IMR-90 (cell line): ENCODE data around the gene AGK. TPM values are rescaled to one million over a fixed set of nuclear protein-coding genes. Genes with fewer than 3 reads are reported as not detected.

Experiments used
- ATAC-seq: fragments of 200-7000 bp; cut with Tn5 transposase; 2 replicates; pipeline ENCODE4 v1.9.1; 2020; ENCODE audit warnings: low read depth, mild to moderate bottlenecking, moderate library complexity
- BruUV-seq: library from RNA; stranded (reverse); fragments of 400-500 nt; replicated peaks from 2 replicates; lab custom pipeline; 2021; lab: Mats Ljungman, UMichigan
- CTCF ChIA-PET: fragments of 300-600 bp; formaldehyde crosslinking; extraction: SDS; loops from one replicate; lab custom pipeline; 2021; ENCODE audit warnings: antibody characterized with exemption; lab: Yijun Ruan, JAX
- POLR2A ChIA-PET: fragments of 300-600 bp; sonication (Branson Sonifier 250); formaldehyde crosslinking; loops from one replicate; lab custom pipeline; 2022; ENCODE audit warnings: antibody characterized with exemption; ENCODE audit not compliant: unreplicated experiment; lab: Charles Lee
- DNase-seq: peaks from one replicate; pipeline ENCODE4 v3.0.0; 2013
- H2AFZ ChIP-seq: replicated peaks from 2 replicates; pipeline ENCODE3; 2013; ENCODE audit warnings: low read length, mild to moderate bottlenecking; ENCODE audit not compliant: poor library complexity
- H2AK5ac ChIP-seq: 2 replicates; pipeline ENCODE4 v1.6.1; 2013; ENCODE audit warnings: low read depth, low read length, inconsistent platforms
- H2AK9ac ChIP-seq: replicated peaks from 2 replicates; pipeline ENCODE3; 2013; ENCODE audit warnings: mild to moderate bottlenecking, low read depth, low read length, moderate library complexity; ENCODE audit not compliant: poor library complexity
- H2BK120ac ChIP-seq: 2 replicates; pipeline ENCODE4 v1.6.1; 2013; ENCODE audit warnings: low read depth, low read length, inconsistent platforms
- H2BK15ac ChIP-seq: 3 replicates; pipeline ENCODE4 v1.6.1; 2013; ENCODE audit warnings: low read depth, low read length, inconsistent platforms
- H2BK20ac ChIP-seq: 2 replicates; pipeline ENCODE4 v1.6.1; 2013; ENCODE audit warnings: low read depth, mild to moderate bottlenecking, inconsistent platforms, low read length, moderate library complexity
- H2BK5ac ChIP-seq: 2 replicates; pipeline ENCODE4 v1.6.1; 2013; ENCODE audit warnings: mild to moderate bottlenecking, low read depth, low read length, inconsistent platforms; ENCODE audit not compliant: poor library complexity, severe bottlenecking
- H3K14ac ChIP-seq: replicated peaks from 2 replicates; pipeline ENCODE4 v1.6.1; 2013; ENCODE audit warnings: low read depth, low read length, inconsistent platforms
- H3K18ac ChIP-seq: 2 replicates; pipeline ENCODE4 v1.6.1; 2013; ENCODE audit warnings: low read depth, low read length, control low read depth
- H3K23ac ChIP-seq: 2 replicates; pipeline ENCODE4 v1.6.1; 2013; ENCODE audit warnings: low read depth, low read length, inconsistent platforms
- H3K27ac ChIP-seq: 2 replicates; pipeline ENCODE4 v1.5.1; 2013; ENCODE audit warnings: mild to moderate bottlenecking, control low read depth, low read length; ENCODE audit not compliant: insufficient read depth
- H3K27me3 ChIP-seq: 2 replicates; pipeline ENCODE4 v1.6.1; 2013; ENCODE audit warnings: low read length; ENCODE audit not compliant: control insufficient read depth, insufficient read depth
- H3K36me3 ChIP-seq: 2 replicates; pipeline ENCODE4 v1.6.1; 2013; ENCODE audit warnings: low read length, mixed read lengths; ENCODE audit not compliant: control insufficient read depth, insufficient read depth
- H3K4ac ChIP-seq: 2 replicates; pipeline ENCODE4 v1.6.1; 2013; ENCODE audit warnings: low read depth, low read length, inconsistent platforms
- H3K4me1 ChIP-seq: 2 replicates; pipeline ENCODE4 v1.6.1; 2013; ENCODE audit warnings: low read length, mixed read lengths; ENCODE audit not compliant: control insufficient read depth, insufficient read depth
- H3K4me2 ChIP-seq: 2 replicates; pipeline ENCODE4 v1.6.1; 2013; ENCODE audit warnings: low read depth, mild to moderate bottlenecking, control low read depth, low read length, moderate library complexity
- H3K4me3 ChIP-seq: 2 replicates; pipeline ENCODE4 v1.5.1; 2013; ENCODE audit warnings: low read depth, mild to moderate bottlenecking, control low read depth, low read length, moderate library complexity; ENCODE audit not compliant: insufficient read depth
- H3K56ac ChIP-seq: 2 replicates; pipeline ENCODE4 v1.6.1; 2013; ENCODE audit warnings: low read length, inconsistent platforms; ENCODE audit not compliant: insufficient read depth; ENCODE audit errors: extremely low read depth
- H3K79me1 ChIP-seq, 2 experiments: 2 replicates each; pipeline ENCODE4 v1.6.1; 2013; ENCODE audit warnings: low read length in 2 of 2, inconsistent platforms in 1 of 2, low read depth in 1 of 2
- H3K9ac ChIP-seq: 2 replicates; pipeline ENCODE4 v1.6.1; 2013; ENCODE audit warnings: low read depth, low read length, control low read depth
- H3K9me1 ChIP-seq: 2 replicates; pipeline ENCODE4 v1.6.1; 2013; ENCODE audit warnings: low read length, inconsistent platforms; ENCODE audit not compliant: insufficient read depth
- H3K9me3 ChIP-seq: 2 replicates; pipeline ENCODE4 v1.6.1; 2013; ENCODE audit warnings: low read length; ENCODE audit not compliant: control insufficient read depth, insufficient read depth
- H4K20me1 ChIP-seq: 2 replicates; pipeline ENCODE4 v1.6.1; 2013; ENCODE audit warnings: low read length, inconsistent platforms; ENCODE audit not compliant: insufficient read depth
- H4K5ac ChIP-seq: 2 replicates; pipeline ENCODE4 v1.6.1; 2013; ENCODE audit warnings: mild to moderate bottlenecking, low read depth, low read length, control low read depth
- H4K8ac ChIP-seq, 2 experiments: 2 replicates each; pipeline ENCODE4 v1.6.1; 2013; ENCODE audit warnings: low read depth in 2 of 2, low read length in 2 of 2, control low read depth in 1 of 2, inconsistent platforms in 1 of 2
- H4K91ac ChIP-seq: 2 replicates; pipeline ENCODE4 v1.6.1; 2013; ENCODE audit warnings: low read depth, low read length, inconsistent platforms; ENCODE audit not compliant: insufficient read depth
- CEBPB ChIP-seq: IDR thresholded peaks from 2 replicates; pipeline ENCODE4 v1.6.1; 2012; ENCODE audit warnings: low read depth, low read length, improper control_type of control experiment
- CHD1 ChIP-seq: IDR thresholded peaks from 2 replicates; pipeline ENCODE4 v1.6.1; 2012; ENCODE audit warnings: low read depth, low read length, improper control_type of control experiment
- ELK1 ChIP-seq: fragments of 150-350 bp; IDR thresholded peaks from 2 replicates; pipeline ENCODE4 v1.6.1; 2016; ENCODE audit warnings: low read depth, mild to moderate bottlenecking, low read length, moderate library complexity, borderline replicate concordance
- MAFK ChIP-seq: IDR thresholded peaks from 2 replicates; pipeline ENCODE4 v1.6.1; 2012; ENCODE audit warnings: low read depth, low read length, improper control_type of control experiment
- NFE2L2 ChIP-seq: fragments of 150-350 bp; IDR thresholded peaks from 2 replicates; pipeline ENCODE4 v1.6.1; 2016; ENCODE audit warnings: low read depth, mild to moderate bottlenecking, low read length
- POLR2A ChIP-seq: IDR thresholded peaks from 2 replicates; pipeline ENCODE4 v1.6.1; 2012; ENCODE audit warnings: mild to moderate bottlenecking, low read depth, low read length
- RFX5 ChIP-seq: IDR thresholded peaks from 2 replicates; pipeline ENCODE4 v1.8.0; 2012; ENCODE audit warnings: low read depth, mild to moderate bottlenecking, low read length, moderate library complexity
- WGBS, 2 experiments: methylation state at CpG; one replicate each; pipeline versions ENCODE4 v1.1.5 to v1.1.7; 2013; ENCODE audit warnings: missing lambda C conversion rate in 2 of 2; ENCODE audit not compliant: insufficient read length in 1 of 2; ENCODE audit errors: extremely low coverage in 2 of 2; 5-methylcytosine and 5-hydroxymethylcytosine counted together
- dilution Hi-C: fragments of 300-500 bp; cut with HindIII; formaldehyde crosslinking; loops from one replicate; pipeline ENCODE4 v1.14.3; 2018; ENCODE audit warnings: low sequenced_read_pairs; ENCODE audit not compliant: unreplicated experiment
- in situ Hi-C: fragments of 300-500 bp; cut with MboI; formaldehyde crosslinking; loops from 3 replicates; pipeline ENCODE4 v1.14.3; 2019; ENCODE audit warnings: low sequenced_read_pairs, inconsistent platforms, mixed read lengths
- intact Hi-C: fragments of 100-400 bp; cut with micrococcal nuclease; formaldehyde crosslinking; loops from 2 replicates; pipeline ENCODE4 v1.10.0; 2022
- polyA plus RNA-seq, 3 experiments: library from polyadenylated mRNA; depleted of rRNA; stranded (reverse); fragments of >200 nt; gene quantifications; 2 replicates each; pipeline ENCODE4 v1.2.3, GENCODE V29; 2012; ENCODE audit warnings: low replicate concordance in 1 of 3
- total RNA-seq: library from RNA; depleted of rRNA; stranded (reverse); fragments of >200 nt; gene quantifications from 2 replicates; pipeline ENCODE4 v1.2.3, GENCODE V29; 2012

Gene AGK
- total and polyA plus RNA-seq, 2 of the 4 experiments (the other 2 are of a cell fraction): 35.5 to 37.3 TPM

GRCh38 chr7:141562036-141562435, 10.8 kb downstream of the AGK start:
- BruUV-seq: no TSS peak
- dilution Hi-C loops: no loop called here
- no peak overlapping the region for H4K5ac ChIP-seq
- DNase-seq: no peak
- peaks cover 4% of the 10 kb centered on the region; the same call in 1 of the 2 replicates for H3K9me1 ChIP-seq
- no peak for ATAC-seq
- H3K23ac ChIP-seq: no peak overlapping the region
- H3K4me2 ChIP-seq: no peak overlapping the region
- H4K91ac ChIP-seq: no peak overlapping the region
- H3K36me3 ChIP-seq: peaks cover 11% of the 10 kb centered on the region; the same call in 1 of the 2 replicates
- 93% methylated on average over 2 of the region's 5 CpGs; no CpG with 5 or more reads in 1 of the 2 experiments for WGBS, 2 experiments
- H3K4ac ChIP-seq: no peak overlapping the region
- no peak overlapping the region for H2AFZ ChIP-seq
- H2AK5ac ChIP-seq: no peak overlapping the region
- H3K4me1 ChIP-seq: peaks cover 3% of the 10 kb centered on the region
- H3K14ac ChIP-seq: no peak overlapping the region
- no peak overlapping the region for H3K4me3 ChIP-seq
- H3K56ac ChIP-seq: no peak overlapping the region
- H3K79me1 ChIP-seq: peaks cover 6 to 11% of the 10 kb centered on the region in 2 experiments; a peak in 3 of 4 replicates
- in situ Hi-C loops: no loop called here
- H4K8ac ChIP-seq: no peak overlapping the region
- no peaks in the 10 kb centered on the region for H3K27me3 ChIP-seq
- H4K20me1 ChIP-seq: peaks cover 13% of the 10 kb centered on the region
- H3K9ac ChIP-seq: no peak overlapping the region
- no peak overlapping the region for H2BK20ac ChIP-seq
- H2BK120ac ChIP-seq: no peak overlapping the region
- no peak overlapping the region for H2BK15ac ChIP-seq
- no peak overlapping the region for H2BK5ac ChIP-seq
- POLR2A ChIA-PET: no interaction called here
- intact Hi-C loops: no loop called here
- no peaks in the 10 kb centered on the region for H3K9me3 ChIP-seq
- CTCF ChIA-PET: no interaction called here
- TF ChIP-seq RFX5: no peak
- TF ChIP-seq CHD1: no peak
- no peak for TF ChIP-seq NFE2L2
- no peak for TF ChIP-seq MAFK
- no peak for TF ChIP-seq CEBPB
- no peak for TF ChIP-seq POLR2A
- TF ChIP-seq ELK1: no peak
- H2AK9ac ChIP-seq: no peak overlapping the region
- H3K27ac ChIP-seq: no peak overlapping the region
- no peak overlapping the region for H3K18ac ChIP-seq
